GM10847 (cell line): ENCODE results near the gene MCTS1.
A peak's percentile ranks its signal among the peaks of the same experiment; 100 is the strongest.

Source experiments
- POLR2A ChIP-seq: IDR thresholded peaks from 2 replicates; pipeline ENCODE4 v1.6.1; 2011; ENCODE audit not compliant: insufficient read length; ENCODE audit errors: extremely low read depth

MCTS1 gene

GRCh38 chrX:120604361-120604782 lies 471 bp downstream of the MCTS1 start:
- TF ChIP-seq POLR2A: no peak

- TF ChIP-seq POLR2A: no peak
Observed at GRCh38 chrX:120612086-120612485, 8.2 kb downstream of the MCTS1 start.

- TF ChIP-seq POLR2A: no peak
Observed at GRCh38 chrX:120614816-120615215, 10.9 kb downstream of the MCTS1 start.

- no peak for TF ChIP-seq POLR2A
Observed at GRCh38 chrX:120617996-120618630, 14.2 kb downstream of the MCTS1 start.

- TF ChIP-seq POLR2A: no peak
Observed at GRCh38 chrX:120625371-120625770, 21.5 kb downstream of the MCTS1 start.

- peak; percentile 35 for TF ChIP-seq POLR2A
Observed at GRCh38 chrX:120629667-120630537, 26.0 kb downstream of the MCTS1 start, which contains the start of gene C1GALT1C1. C1GALT1C1 (minus strand) TSS chrX:120630054; CDS start chrX:120627166, 2,888 bp downstream.

GRCh38 chrX:120638619-120639018 lies 34.7 kb downstream of the MCTS1 start:
- TF ChIP-seq POLR2A: no peak

GRCh38 chrX:120642871-120643270 lies 39.0 kb downstream of the MCTS1 start:
- TF ChIP-seq POLR2A: no peak

GRCh38 chrX:120647127-120647526 lies 43.2 kb downstream of the MCTS1 start:
- no peak for TF ChIP-seq POLR2A

GRCh38 chrX:120653000-120653399 lies 49.1 kb downstream of the MCTS1 start:
- no peak for TF ChIP-seq POLR2A

GRCh38 chrX:120660637-120661036 lies 56.7 kb downstream of the MCTS1 start:
- TF ChIP-seq POLR2A: no peak
